PC-3 (cell line): ENCODE results near the gene RNF19B. TPM values are rescaled to one million over a fixed set of nuclear protein-coding genes. Genes with fewer than 3 reads are reported as not detected.
A peak's percentile ranks its signal among the peaks of the same experiment; 100 is the strongest.

Experiments used
- ATAC-seq: fragments of 200-7000 bp; cut with Tn5 transposase; 2 replicates; pipeline ENCODE4 v1.9.1; 2020; ENCODE audit warnings: mild to moderate bottlenecking, moderate library complexity
- BruUV-seq: library from RNA; stranded (reverse); fragments of 400-500 nt; replicated peaks from 2 replicates; lab custom pipeline; 2021; lab: Mats Ljungman, UMichigan
- CTCF ChIA-PET: fragments of 300-600 bp; sonication (Branson Sonifier 250); formaldehyde crosslinking; loops from one replicate; lab custom pipeline; 2022; ENCODE audit warnings: antibody characterized with exemption; lab: Charles Lee
- POLR2A ChIA-PET: fragments of 300-600 bp; sonication (Branson Sonifier 250); formaldehyde crosslinking; loops from one replicate; lab custom pipeline; 2022; ENCODE audit warnings: antibody characterized with exemption; ENCODE audit not compliant: unreplicated experiment; lab: Charles Lee
- DNase-seq: peaks from one replicate; pipeline ENCODE4 v3.0.0-alpha.2; 2015
- H2AFZ ChIP-seq: fragments of 300-600 bp; sonication (generic); 2 replicates; pipeline ENCODE4 v1.6.0; 2016; ENCODE audit warnings: antibody characterized with exemption, low read length
- H3F3A ChIP-seq: fragments of 300-600 bp; sonication (generic); one replicate; pipeline ENCODE4 v1.6.0; 2017; ENCODE audit warnings: antibody characterized with exemption, low read length, control low read depth, mild to moderate bottlenecking; ENCODE audit not compliant: unreplicated experiment
- H3K27ac ChIP-seq: fragments of 300-600 bp; sonication (generic); 2 replicates; pipeline ENCODE4 v1.5.1; 2016; ENCODE audit warnings: mild to moderate bottlenecking, low read length
- H3K27me3 ChIP-seq: fragments of 300-600 bp; sonication (generic); 2 replicates; pipeline ENCODE4 v1.6.1; 2016; ENCODE audit warnings: low read length, mixed read lengths
- H3K36me3 ChIP-seq: fragments of 300-600 bp; sonication (generic); 2 replicates; pipeline ENCODE4 v1.6.1; 2016; ENCODE audit warnings: low read depth, mixed run types, low read length, mixed read lengths
- H3K4me1 ChIP-seq: fragments of 300-600 bp; sonication (generic); 2 replicates; pipeline ENCODE4 v1.5.1; 2016; ENCODE audit warnings: low read length; ENCODE audit not compliant: insufficient read depth
- H3K4me2 ChIP-seq: fragments of 300-600 bp; sonication (generic); 2 replicates; pipeline ENCODE4 v1.6.0; 2016; ENCODE audit warnings: low read length
- H3K4me3 ChIP-seq: fragments of 300-600 bp; sonication (generic); 2 replicates; pipeline ENCODE4 v1.5.1; 2016; ENCODE audit warnings: mild to moderate bottlenecking, low read length, mixed read lengths
- H3K79me2 ChIP-seq: fragments of 300-600 bp; sonication (generic); 2 replicates; pipeline ENCODE4 v1.6.1; 2017; ENCODE audit warnings: low read length, mixed read lengths
- H3K9ac ChIP-seq: fragments of 300-600 bp; sonication (generic); 2 replicates; pipeline ENCODE4 v1.6.0; 2016; ENCODE audit warnings: mild to moderate bottlenecking, low read length
- H3K9me2 ChIP-seq: fragments of 300-600 bp; sonication (generic); replicated peaks from 2 replicates; pipeline ENCODE4 v1.6.1; 2016; ENCODE audit warnings: mixed run types, low read length, mixed read lengths
- H3K9me3 ChIP-seq: fragments of 300-600 bp; sonication (generic); 2 replicates; pipeline ENCODE4 v1.6.1; 2016; ENCODE audit warnings: low read length, mixed read lengths
- H4K20me1 ChIP-seq: fragments of 300-600 bp; sonication (generic); 2 replicates; pipeline ENCODE4 v1.6.1; 2016; ENCODE audit warnings: low read length, mixed read lengths
- CTCF ChIP-seq: fragments of 300-600 bp; sonication (generic); conservative IDR thresholded peaks from 2 replicates; pipeline ENCODE4 v1.5.1; 2017; ENCODE audit warnings: antibody characterized with exemption, low read depth, mild to moderate bottlenecking, low read length
- EZH2 ChIP-seq: fragments of 300-600 bp; sonication (generic); IDR thresholded peaks from one replicate; pipeline ENCODE4 v1.6.1; 2017; ENCODE audit warnings: antibody characterized with exemption, mild to moderate bottlenecking, low read length; ENCODE audit not compliant: unreplicated experiment
- EZH2phosphoT487 ChIP-seq: fragments of 300-600 bp; sonication (generic); IDR thresholded peaks from 2 replicates; pipeline ENCODE4 v1.6.1; 2018; ENCODE audit warnings: mild to moderate bottlenecking, antibody characterized with exemption, low read length, borderline replicate concordance
- intact Hi-C: fragments of 100-400 bp; cut with micrococcal nuclease; formaldehyde crosslinking; loops from 2 replicates; pipeline ENCODE4 v1.9.0; 2023
- total RNA-seq: library from RNA; depleted of rRNA; stranded (reverse); fragments of >200 nt; gene quantifications from 2 replicates; pipeline ENCODE4 v1.2.3, GENCODE V29; 2014

RNF19B gene
- total RNA-seq, 1 experiment from 2014 or later, result 17.9 TPM

DNA sequence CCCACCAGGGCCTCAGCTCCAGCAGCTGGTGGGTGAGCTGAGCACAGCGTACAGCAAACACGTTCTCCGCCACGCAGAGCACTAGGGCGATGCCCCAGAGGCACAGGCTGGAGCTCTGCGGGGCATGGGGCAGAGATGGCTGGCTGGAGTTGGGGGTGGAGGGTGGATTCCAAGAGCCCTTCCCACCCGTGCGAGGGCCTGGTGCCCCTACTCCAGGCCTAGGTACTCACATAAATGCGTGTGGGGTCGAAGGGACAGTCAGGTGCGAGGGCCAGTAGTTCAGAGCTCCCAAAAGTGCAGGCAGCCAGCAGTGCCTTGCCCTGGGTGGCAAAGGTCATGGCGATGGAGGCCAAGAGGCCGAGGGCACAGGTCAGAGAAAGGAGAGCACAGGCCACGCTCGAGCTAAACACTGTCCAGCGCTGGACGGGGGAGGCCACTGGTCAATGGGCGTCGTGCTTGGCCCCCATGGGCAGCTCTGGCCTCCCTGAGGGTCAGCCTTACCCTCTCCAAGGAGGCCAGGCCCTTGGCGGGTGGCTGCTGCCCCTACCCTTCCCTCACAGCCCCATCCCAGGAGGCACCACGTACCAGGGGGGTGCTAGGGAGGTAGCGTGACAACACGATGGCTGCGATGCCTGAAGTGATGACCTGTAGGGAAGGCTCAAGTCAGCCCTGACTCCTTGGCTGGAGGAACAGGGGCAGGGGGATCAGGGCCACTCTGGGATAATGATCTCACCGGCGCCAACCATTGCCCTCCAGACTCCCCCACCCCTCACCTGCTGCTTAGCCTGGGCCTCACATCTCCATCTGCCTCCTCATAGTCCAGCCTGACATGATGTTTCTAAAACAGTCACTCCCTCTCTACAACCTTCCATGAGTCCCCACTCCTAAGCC, 69.0 kb downstream of the RNF19B start:
- Histone ChIP-seq H3K4me3 (no peak overlapping the region), H3K36me3 (no peaks in the 10 kb centered on the region), H3K9ac (no peak overlapping the region), H3K27me3 (no peaks in the 10 kb centered on the region), H3K9me3 (no peaks in the 10 kb centered on the region), H3F3A (no peaks in the 10 kb centered on the region), H3K4me1 (peaks cover 6% of the 10 kb centered on the region), H3K4me2 (no peak overlapping the region), H2AFZ (no peak overlapping the region), H3K27ac (no peak overlapping the region), H4K20me1 (no peaks in the 10 kb centered on the region), H3K79me2 (peaks cover 9% of the 10 kb centered on the region), H3K9me2 (no peaks in the 10 kb centered on the region)
- no TSS peak for BruUV-seq
- intact Hi-C loops, result no loop called here
- ATAC-seq (no peak), DNase-seq (no peak)
- POLR2A ChIA-PET, result no interaction called here
- TF ChIP-seq CTCF (no peak), EZH2 (no peak), EZH2phosphoT487 (no peak)
- CTCF ChIA-PET, result no interaction called here

- no peaks in the 10 kb centered on the region for H3K36me3 ChIP-seq
- BruUV-seq, result TSS peak; percentile 24
- no peak overlapping the region for H3K9ac ChIP-seq
- H3K27ac ChIP-seq, result no peak overlapping the region
- no peak for TF ChIP-seq EZH2
- no peak for TF ChIP-seq CTCF
- no peak for TF ChIP-seq EZH2phosphoT487
- no peaks in the 10 kb centered on the region for H3K4me1 ChIP-seq
- no peak overlapping the region for H2AFZ ChIP-seq
- H4K20me1 ChIP-seq, result no peaks in the 10 kb centered on the region
- POLR2A ChIA-PET, result no interaction called here
- no peak for ATAC-seq
- H3F3A ChIP-seq, result no peaks in the 10 kb centered on the region
- no peak for DNase-seq
- no peaks in the 10 kb centered on the region for H3K27me3 ChIP-seq
- no peaks in the 10 kb centered on the region for H3K9me2 ChIP-seq
- CTCF ChIA-PET, result no interaction called here
- H3K4me3 ChIP-seq, result no peak overlapping the region
- no peaks in the 10 kb centered on the region for H3K9me3 ChIP-seq
- H3K79me2 ChIP-seq, result 0 out of 2 replicates have a peak, but pooled peaks cover under 1% of the 10 kb centered on the region
- intact Hi-C loops, result no loop called here
- H3K4me2 ChIP-seq, result no peak overlapping the region
These were observed 69.9 kb downstream of the RNF19B start for GRCh38 chr1:32894681-32895080.
